PC-9 (cell line): ENCODE results near the gene GP2.

ENCODE experiments used
- EZH2 ChIP-seq: fragments of 200-600 bp; sonication (generic); IDR thresholded peaks from 2 replicates; pipeline ENCODE4 v1.8.0; 2017; ENCODE audit warnings: antibody characterized with exemption, low read depth
- TF ChIP-seq, protein P1 (sequence below): fragments of 200-600 bp; sonication (generic); conservative IDR thresholded peaks from 2 replicates; pipeline ENCODE4 v1.6.1; 2017; ENCODE audit warnings: mixed run types, antibody characterized with exemption, mild to moderate bottlenecking, moderate library complexity

DNA sequence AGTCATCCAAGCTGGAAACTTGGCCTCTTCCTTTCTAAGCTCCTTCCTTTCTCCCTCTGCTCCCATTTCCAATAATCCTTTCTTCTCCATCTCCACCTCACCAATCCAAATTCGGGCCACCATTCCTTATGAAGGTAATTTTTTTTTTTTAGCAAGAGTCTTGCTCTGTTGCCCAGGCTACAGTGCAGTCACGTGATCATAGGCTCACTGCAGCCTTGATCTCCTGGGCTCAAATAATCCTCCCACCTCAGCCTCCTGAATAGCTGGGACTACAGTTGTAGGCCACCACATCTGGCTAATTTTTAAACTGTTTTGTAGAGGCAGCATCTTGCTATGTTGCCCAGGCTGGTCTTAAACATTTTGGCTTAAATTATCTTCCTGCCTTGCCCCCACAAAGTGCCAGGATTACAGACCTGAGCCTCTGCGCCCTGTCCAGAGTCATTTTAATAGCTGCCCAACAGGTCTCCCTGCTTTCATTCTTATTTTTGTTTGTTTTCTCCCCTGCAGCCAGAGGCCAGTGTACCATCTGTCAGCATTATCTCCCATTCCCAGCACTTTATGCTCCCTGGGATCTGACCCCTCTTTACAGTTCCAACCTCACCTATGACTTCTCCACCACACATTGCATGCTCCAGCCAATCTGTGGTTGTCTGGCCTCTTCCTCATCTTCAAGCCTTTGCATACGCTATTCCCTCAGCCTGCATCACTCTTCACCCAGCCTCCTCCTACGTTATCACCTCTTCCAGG, 2.3 kb upstream of the GP2 start:
- TF ChIP-seq, protein P1, sequence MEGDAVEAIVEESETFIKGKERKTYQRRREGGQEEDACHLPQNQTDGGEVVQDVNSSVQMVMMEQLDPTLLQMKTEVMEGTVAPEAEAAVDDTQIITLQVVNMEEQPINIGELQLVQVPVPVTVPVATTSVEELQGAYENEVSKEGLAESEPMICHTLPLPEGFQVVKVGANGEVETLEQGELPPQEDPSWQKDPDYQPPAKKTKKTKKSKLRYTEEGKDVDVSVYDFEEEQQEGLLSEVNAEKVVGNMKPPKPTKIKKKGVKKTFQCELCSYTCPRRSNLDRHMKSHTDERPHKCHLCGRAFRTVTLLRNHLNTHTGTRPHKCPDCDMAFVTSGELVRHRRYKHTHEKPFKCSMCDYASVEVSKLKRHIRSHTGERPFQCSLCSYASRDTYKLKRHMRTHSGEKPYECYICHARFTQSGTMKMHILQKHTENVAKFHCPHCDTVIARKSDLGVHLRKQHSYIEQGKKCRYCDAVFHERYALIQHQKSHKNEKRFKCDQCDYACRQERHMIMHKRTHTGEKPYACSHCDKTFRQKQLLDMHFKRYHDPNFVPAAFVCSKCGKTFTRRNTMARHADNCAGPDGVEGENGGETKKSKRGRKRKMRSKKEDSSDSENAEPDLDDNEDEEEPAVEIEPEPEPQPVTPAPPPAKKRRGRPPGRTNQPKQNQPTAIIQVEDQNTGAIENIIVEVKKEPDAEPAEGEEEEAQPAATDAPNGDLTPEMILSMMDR = no peak
- no peak for TF ChIP-seq EZH2
